HG02798 (cell line): ENCODE results near the gene MRPL27.
"Not testable (repeated sequence)": the region's sequence is repeated elsewhere in the genome, so short reads cannot be mapped to it uniquely, and the experiment has no call there.

Experiments used
- ATAC-seq: cut with Tn5 transposase; IDR thresholded peaks from one replicate; pipeline ENCODE4 v1.9.1; 2021; ENCODE audit warnings: mild to moderate bottlenecking; ENCODE audit not compliant: unreplicated experiment, poor library complexity

The MRPL27 gene

GRCh38 chr17:50347117-50347893 lies 25.7 kb downstream of the MRPL27 start:
- ATAC-seq: no peak

GRCh38 chr17:50346313-50347116 lies 26.5 kb downstream of the MRPL27 start:
- ATAC-seq: peak; percentile 59

DNA sequence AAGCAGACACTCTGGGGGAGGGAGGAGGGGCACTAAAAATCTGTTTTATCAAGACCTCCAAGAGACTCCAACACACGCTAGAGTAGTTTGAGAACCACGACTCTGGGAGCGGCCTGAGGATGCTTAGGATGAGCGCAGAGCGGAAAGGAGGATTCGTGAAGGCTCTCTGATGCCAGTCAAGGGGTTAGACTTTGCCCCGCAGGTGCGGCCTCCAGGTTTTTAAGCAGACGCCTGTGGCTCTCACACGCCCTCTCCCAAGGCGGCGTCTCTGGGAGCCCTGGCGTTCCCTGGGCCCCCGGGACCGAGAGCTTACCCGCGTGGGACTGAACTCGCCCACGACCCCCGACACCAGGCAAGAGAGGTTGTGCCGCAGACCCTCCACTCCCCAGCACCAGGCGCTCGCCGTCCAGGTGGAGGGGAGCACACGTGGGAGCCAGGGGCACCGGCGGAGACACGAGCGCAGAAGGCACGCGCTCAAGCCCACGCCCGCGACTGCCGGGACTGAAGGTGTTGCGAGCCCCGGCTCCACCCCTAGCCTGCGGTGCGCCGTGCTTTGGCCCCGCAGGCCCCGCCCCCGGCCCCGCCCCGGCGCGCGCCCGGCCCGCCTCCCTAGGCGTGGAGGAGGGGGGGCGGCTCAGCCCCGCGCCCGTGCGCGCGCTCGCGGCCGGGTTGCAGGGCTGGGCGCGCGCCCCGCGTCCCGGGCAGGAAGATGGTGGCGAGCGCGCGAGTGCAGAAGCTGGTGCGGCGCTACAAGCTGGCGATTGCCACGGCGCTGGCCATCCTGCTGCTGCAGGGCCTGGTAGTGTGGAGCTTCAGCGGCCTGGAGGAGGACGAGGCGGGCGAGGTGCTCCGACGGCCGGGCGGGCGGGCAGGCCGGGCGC lies 27.3 kb downstream of the MRPL27 start, which contains the start of gene XYLT2:
XYLT2 (plus strand) TSS at position 695 of the 881 bp plus-strand sequence; CDS start at position 710, 15 bp downstream.
- peak; percentile 86 for ATAC-seq

GRCh38 chr17:50344731-50345365 lies 28.1 kb downstream of the MRPL27 start:
- no peak for ATAC-seq

DNA sequence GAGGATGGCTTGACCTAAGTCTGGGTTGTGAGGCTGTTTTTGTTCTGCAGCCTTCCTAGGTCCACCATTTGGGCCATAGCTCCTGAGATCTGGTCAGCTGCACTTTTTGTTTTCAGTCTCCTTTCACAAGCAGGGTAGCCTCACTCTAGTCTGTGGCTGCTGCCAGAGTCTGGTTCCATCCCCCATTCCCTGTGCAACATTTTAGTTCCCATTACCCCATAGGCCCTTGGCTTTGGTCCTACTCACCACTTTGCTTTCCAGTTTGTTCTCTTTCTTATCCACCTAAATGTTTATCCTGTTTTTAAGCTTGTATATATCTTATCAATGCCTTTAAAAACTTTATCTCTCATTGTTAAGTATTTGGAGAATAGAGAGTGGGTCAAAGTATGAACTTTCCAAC lies 33.6 kb downstream of the MRPL27 start:
- ATAC-seq: no peak

- no peak for ATAC-seq
These were observed 34.3 kb downstream of the MRPL27 start for GRCh38 chr17:50338645-50339044.

- no peak for ATAC-seq
These were observed 35.0 kb downstream of the MRPL27 start for GRCh38 chr17:50337956-50338355.

DNA sequence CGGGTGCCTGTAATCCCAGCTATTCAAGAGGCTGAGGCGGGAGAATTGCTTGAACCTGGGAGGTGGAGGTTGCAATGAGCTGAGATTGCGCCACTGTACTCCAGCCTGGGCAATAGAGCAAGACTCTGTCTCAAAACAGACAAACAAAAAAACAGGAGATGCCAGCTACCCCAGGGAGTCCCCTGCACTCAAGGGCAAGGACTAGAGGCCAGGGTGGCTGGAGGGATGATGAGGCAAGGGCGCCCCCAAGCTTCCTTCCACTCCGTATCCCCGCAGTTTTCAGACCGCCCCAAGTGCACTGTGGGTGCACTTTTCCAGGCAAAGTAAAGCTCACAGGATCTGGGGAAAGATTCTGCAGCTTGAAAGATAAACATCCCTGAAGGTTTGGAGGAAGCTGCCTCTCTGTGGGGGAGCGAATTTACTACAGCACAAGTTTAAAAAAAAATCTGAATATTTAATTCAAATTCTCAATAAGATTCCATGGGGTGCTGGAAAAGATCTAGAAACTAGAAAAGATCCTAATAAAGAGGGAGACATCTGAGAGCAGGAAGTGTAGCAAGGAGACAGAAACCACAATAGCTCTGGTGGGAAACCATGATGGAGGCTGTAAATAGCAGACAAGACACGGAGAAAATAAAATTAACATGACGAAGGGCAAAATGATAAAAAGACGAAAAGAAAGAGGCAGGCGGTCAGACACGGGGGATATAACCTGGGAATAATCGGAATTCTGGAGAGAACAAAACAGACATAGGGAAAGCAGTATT lies 39.5 kb downstream of the MRPL27 start:
- not testable (repeated sequence) for ATAC-seq

DNA sequence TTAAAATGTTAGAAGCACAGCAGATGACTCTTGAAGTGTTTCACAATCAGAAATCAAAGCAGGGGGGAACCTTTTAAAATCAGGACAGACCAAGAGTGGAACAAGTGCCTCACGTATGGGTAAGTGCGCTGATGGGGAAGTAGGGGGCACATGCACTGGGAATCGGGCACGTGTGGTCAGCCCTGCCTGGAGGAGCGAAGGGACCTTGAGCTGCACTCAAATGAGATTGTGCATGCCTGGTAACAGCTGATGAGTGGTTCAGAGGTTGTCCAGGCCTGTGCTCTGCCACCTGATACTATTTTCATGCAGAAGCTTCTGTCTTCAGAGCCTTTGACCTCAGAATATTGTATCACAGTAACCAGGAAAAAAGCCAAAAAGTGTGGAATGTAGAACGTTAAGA lies 40.8 kb downstream of the MRPL27 start:
- ATAC-seq: no peak

DNA sequence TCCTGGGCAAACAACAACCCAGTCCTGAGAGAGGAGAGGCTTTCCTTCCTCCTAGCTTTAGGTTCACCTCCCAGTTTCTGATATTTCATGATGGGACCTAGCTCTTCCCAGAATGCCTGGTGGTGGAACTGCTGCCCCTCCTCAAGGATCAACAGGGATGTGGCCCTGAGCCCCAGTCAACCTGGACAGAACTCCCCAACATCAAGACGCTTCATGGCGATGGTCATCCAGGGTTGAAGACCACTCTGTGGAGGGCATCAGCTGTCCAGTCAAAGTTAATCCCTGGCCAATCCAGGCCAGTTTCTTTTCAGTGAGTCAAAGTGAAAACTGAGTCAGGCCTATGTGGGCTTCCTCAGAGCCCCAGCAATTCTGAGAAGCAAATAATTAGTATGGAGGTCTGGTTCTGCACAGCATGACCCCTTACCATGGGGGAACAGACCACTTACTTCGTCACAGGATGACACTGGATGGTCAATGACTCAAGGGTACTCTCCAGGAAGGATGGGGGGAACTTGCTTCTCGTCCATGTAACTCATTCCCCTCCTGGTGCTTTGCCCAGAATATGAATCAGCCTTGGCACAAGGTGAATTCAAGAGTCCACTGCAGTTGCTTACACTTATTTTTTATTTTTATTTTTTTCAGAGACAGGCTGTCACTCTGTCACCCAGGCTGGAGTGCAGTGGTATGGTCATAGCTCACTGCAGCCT lies 41.7 kb downstream of the MRPL27 start:
- no peak for ATAC-seq

GRCh38 chr17:50330151-50330775 lies 42.7 kb downstream of the MRPL27 start:
- no peak for ATAC-seq

- ATAC-seq: no peak
These were observed 43.3 kb downstream of the MRPL27 start for GRCh38 chr17:50329716-50330115.

DNA sequence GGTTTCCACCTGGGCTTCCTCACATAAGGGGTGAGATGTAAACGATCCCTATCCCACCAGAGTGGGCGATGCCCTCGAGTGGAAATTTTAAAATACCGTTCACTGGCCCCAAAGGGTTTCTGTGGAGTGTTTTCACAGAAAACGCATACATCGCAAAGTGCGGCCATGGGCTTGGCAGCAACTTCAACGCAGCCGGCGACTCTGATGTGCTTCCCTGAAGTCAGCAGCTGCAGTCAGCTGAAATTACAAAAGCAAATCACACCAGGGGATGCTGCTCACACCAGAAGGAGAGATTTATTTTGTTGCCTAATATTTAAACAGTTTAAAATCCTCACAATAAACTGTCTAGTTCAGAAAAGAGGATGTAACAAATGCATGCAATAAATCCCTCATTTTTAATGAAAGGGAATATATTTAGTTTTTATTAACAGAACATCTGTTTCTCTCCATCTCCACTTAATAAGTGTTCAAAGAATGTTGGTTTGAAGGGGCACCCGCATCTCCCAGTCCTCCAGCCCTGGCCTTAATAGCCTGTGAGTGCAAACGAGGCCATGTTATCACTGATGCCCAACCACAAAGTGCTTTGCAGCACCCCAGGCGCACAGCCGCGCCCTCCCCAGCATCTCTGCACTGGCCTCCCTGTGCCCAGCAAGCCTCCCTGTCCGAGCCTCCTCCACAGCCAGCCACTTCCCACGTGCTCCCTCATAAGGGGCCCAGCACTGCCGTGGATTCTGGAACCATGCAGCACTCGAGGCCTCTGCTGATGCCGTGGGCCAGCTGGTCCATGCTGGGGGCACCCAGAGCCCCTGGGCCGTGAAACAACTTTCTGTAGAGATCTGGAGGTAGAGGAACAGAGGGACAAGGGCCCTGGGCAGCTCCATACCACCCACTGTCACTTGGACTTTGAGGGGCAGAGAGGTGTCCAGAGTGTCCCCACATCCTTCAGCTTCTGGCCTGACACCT lies 44.3 kb downstream of the MRPL27 start:
- no peak for ATAC-seq

- ATAC-seq: no peak
These were observed 46.1 kb downstream of the MRPL27 start for GRCh38 chr17:50326831-50327364.

GRCh38 chr17:50325906-50326305 lies 47.1 kb downstream of the MRPL27 start:
- ATAC-seq: no peak

GRCh38 chr17:50323060-50323459 lies 49.9 kb downstream of the MRPL27 start:
- ATAC-seq: no peak

DNA sequence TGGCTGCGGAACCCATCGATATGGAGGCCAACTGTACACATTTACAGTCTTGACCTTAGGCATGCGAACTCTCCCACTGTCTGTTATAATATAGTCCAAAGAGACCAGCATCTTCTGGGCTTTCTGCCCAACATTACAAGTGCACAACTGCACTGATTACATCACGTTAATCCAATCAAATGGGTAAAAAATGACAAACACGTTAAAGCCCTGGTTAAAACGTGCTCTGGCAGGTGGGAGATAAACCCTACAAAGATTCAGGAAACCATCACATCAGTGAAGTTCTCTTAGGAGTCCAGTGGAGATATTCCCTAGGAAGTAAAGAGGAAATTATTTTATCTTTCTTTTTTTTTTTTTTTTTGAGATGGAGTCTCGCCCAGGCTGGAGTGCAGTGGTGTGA lies 50.7 kb downstream of the MRPL27 start:
- ATAC-seq: no peak
